HG03460 (cell line): ENCODE measurements around the gene MIGA1.
"Not testable (repeated sequence)": the region's sequence is repeated elsewhere in the genome, so short reads cannot be mapped to it uniquely, and the experiment has no call there.

Experiments used
- ATAC-seq: cut with Tn5 transposase; IDR thresholded peaks from one replicate; pipeline ENCODE4 v1.9.1; 2021; ENCODE audit not compliant: unreplicated experiment

MIGA1 gene

GRCh38 chr1:77779529-77780281, at the start of gene MIGA1:
Gene MIGA1, plus strand, starts transcription at chr1:77779649. Its CDS starts 3,604 bp downstream, at chr1:77783253.
- peak; percentile 91 for ATAC-seq

GRCh38 chr1:77732090-77732489, 47.4 kb upstream of the MIGA1 start:
- no peak for ATAC-seq

GRCh38 chr1:77739235-77739634, 40.2 kb upstream of the MIGA1 start:
- no peak for ATAC-seq

- ATAC-seq: no peak
These were observed 38.1 kb upstream of the MIGA1 start for GRCh38 chr1:77741316-77741715.

- ATAC-seq: no peak
These were observed 37.4 kb upstream of the MIGA1 start for GRCh38 chr1:77742011-77742555.

- ATAC-seq: no peak
These were observed 34.9 kb upstream of the MIGA1 start for GRCh38 chr1:77744576-77744975.

GRCh38 chr1:77749489-77749888, 30.0 kb upstream of the MIGA1 start:
- not testable (repeated sequence) for ATAC-seq

GRCh38 chr1:77756052-77756754, 23.2 kb upstream of the MIGA1 start:
- ATAC-seq: no peak

- no peak for ATAC-seq
These were observed 22.3 kb upstream of the MIGA1 start for GRCh38 chr1:77757066-77757584.

GRCh38 chr1:77757603-77758002, 21.8 kb upstream of the MIGA1 start:
- ATAC-seq: no peak

- ATAC-seq: peak; percentile 94
These were observed 20.1 kb upstream of the MIGA1 start, which contains the start of gene USP33 for GRCh38 chr1:77759071-77760028. Gene USP33, minus strand, starts transcription at chr1:77759852. Its CDS starts 18,155 bp downstream, at chr1:77741697.

GRCh38 chr1:77762072-77762476, 17.4 kb upstream of the MIGA1 start:
- ATAC-seq: no peak

- ATAC-seq: no peak
These were observed 11.4 kb upstream of the MIGA1 start for GRCh38 chr1:77768006-77768405.

- ATAC-seq: no peak
These were observed 3.3 kb upstream of the MIGA1 start for GRCh38 chr1:77776007-77776700.

- ATAC-seq: no peak
These were observed 2.2 kb downstream of the MIGA1 start for GRCh38 chr1:77781683-77782082.

- ATAC-seq: no peak
These were observed 3.7 kb downstream of the MIGA1 start for GRCh38 chr1:77783141-77783540.

GRCh38 chr1:77786093-77786741, 6.8 kb downstream of the MIGA1 start:
- ATAC-seq: not testable (repeated sequence)

- no peak for ATAC-seq
These were observed 15.1 kb downstream of the MIGA1 start for GRCh38 chr1:77794550-77794949.

- no peak for ATAC-seq
These were observed 17.4 kb downstream of the MIGA1 start for GRCh38 chr1:77796695-77797405.
